ENCODE measurements around the gene NPHS1.

DNA sequence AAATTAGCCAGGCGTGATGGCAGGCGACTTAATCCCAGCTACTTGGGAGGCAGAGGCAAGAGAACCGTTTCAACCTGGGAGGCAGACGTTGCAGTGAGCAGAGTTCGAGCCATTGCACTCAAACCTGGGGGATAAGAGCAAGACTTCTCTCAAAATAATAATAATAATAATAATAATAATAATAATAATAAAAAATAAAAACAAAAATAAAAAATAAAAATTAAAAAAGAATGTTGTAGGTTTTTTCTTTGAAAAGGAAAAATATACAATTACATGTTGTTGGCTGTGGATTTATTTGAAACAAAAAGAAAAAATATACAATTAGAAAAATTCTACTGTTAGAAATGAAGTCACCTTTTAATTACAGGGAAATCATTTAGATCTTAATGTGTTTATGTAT, 28.2 kb downstream of the NPHS1 start:
- TF ChIP-seq, protein P1, sequence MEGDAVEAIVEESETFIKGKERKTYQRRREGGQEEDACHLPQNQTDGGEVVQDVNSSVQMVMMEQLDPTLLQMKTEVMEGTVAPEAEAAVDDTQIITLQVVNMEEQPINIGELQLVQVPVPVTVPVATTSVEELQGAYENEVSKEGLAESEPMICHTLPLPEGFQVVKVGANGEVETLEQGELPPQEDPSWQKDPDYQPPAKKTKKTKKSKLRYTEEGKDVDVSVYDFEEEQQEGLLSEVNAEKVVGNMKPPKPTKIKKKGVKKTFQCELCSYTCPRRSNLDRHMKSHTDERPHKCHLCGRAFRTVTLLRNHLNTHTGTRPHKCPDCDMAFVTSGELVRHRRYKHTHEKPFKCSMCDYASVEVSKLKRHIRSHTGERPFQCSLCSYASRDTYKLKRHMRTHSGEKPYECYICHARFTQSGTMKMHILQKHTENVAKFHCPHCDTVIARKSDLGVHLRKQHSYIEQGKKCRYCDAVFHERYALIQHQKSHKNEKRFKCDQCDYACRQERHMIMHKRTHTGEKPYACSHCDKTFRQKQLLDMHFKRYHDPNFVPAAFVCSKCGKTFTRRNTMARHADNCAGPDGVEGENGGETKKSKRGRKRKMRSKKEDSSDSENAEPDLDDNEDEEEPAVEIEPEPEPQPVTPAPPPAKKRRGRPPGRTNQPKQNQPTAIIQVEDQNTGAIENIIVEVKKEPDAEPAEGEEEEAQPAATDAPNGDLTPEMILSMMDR (IDR thresholded peaks at IDR 0.05; ENCODE audit: low read depth, low read length), result no peak
- no peak for TF ChIP-seq POLR2A (IDR thresholded peaks at IDR 0.05; ENCODE audit: extremely low read depth, insufficient read length)
- TF ChIP-seq, protein P2, sequence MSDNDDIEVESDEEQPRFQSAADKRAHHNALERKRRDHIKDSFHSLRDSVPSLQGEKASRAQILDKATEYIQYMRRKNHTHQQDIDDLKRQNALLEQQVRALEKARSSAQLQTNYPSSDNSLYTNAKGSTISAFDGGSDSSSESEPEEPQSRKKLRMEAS (IDR thresholded peaks at IDR 0.05; ENCODE audit: low read depth, low read length), result no peak

Data from NB4 (cell line).